Thyroid gland (tissue), 4 donors: ENCODE data around the gene DNM2. TPM values are rescaled to one million over a fixed set of nuclear protein-coding genes. Genes with fewer than 3 reads are reported as not detected.
"Not testable (repeated sequence)": the region's sequence is repeated elsewhere in the genome, so short reads cannot be mapped to it uniquely, and the experiment has no call there.

Experiments used
- DNase-seq, 2 donors: peaks; one replicate each; pipeline ENCODE4 v3.0.0-alpha.2; 2019
- H3K27ac ChIP-seq, 3 donors: fragments of 200-600 bp; sonication (generic); 1 replicate in 2 of 3; 2 replicates in 1 of 3; pipeline ENCODE4 v1.5.1; 2016 to 2019; ENCODE audit warnings: mild to moderate bottlenecking in 1 of 3, moderate library complexity in 1 of 3
- H3K27me3 ChIP-seq: fragments of 200-600 bp; sonication (generic); one replicate; pipeline ENCODE4 v1.5.1; 2019
- H3K36me3 ChIP-seq, 2 donors: fragments of 200-600 bp; sonication (generic); one replicate each; pipeline ENCODE4 v1.5.1; 2016 to 2019
- H3K4me1 ChIP-seq, 2 donors: fragments of 200-600 bp; sonication (generic); one replicate each; pipeline ENCODE4 v1.5.1; 2017 to 2019
- H3K4me3 ChIP-seq, 3 donors: fragments of 200-600 bp; sonication (generic); replicated peaks in 1 of 3; 1 replicate in 2 of 3; 2 replicates in 1 of 3; pipeline ENCODE4 v1.5.1; 2016; ENCODE audit warnings: mild to moderate bottlenecking in 1 of 3
- H3K9me3 ChIP-seq: fragments of 200-600 bp; sonication (generic); one replicate; pipeline ENCODE4 v1.5.1; 2017
- POLR2A ChIP-seq, 2 donors: fragments of 450-650 bp; IDR thresholded peaks; one replicate each; pipeline ENCODE4 v1.6.1; 2017; ENCODE audit warnings: antibody characterized with exemption in 2 of 2, mild to moderate bottlenecking in 2 of 2, moderate library complexity in 1 of 2
- WGBS, 2 donors: methylation state at CpG; one replicate each; pipeline ENCODE4 v1.1.5; 2017; 5-methylcytosine and 5-hydroxymethylcytosine counted together
- intact Hi-C: fragments of 100-400 bp; cut with DNase I; formaldehyde crosslinking; loops from one replicate; pipeline ENCODE4 v1.15.1; 2023
- total RNA-seq, 4 donors: library from RNA; depleted of rRNA; stranded (reverse); fragments of >200 nt; gene quantifications; one replicate each; pipeline ENCODE4 v1.2.3, GENCODE V29; 2016
- TF ChIP-seq, protein P1 (sequence below), 6 experiments: fragments of 200-600 bp in 3 of 6; fragments of 450-650 bp in 3 of 6; sonication (generic) in 3 of 6; IDR thresholded peaks; one replicate each; pipeline ENCODE4 v1.5.1; 2016 to 2019; ENCODE audit warnings: antibody characterized with exemption in 6 of 6, mild to moderate bottlenecking in 2 of 6, inconsistent platforms in 1 of 6, moderate library complexity in 1 of 6

Gene DNM2
- total RNA-seq, 4 donors from 2014 or later = 95.1 to 155 (median 120) TPM

DNA sequence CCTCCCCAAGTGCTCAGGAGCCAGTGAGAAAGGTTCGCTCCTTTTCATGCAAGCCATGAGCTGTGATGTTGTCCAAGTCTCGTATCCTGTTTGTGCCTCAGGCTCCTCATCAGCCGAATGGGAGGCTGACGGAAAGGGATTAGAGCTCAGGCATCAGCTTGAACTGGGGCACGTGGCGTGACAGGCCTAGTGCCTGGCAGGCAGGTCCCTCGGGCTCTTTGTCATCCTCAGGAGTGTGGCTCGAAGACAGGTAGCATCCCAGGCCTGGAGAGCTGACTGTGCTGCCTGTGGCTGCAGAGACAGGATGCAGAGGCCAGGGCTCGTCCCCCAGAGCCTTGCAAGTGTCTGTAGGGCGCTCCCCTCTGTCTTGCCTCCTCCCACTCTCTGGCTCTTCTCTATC, 38.5 kb downstream of the DNM2 start:
- H3K27ac ChIP-seq = no peak overlapping the region
- whole genome bisulfite sequencing, 2 donors = 79 to 83% methylated on average over 10 of the region's 10 CpGs

GRCh38 chr19:10756791-10757190, 38.9 kb downstream of the DNM2 start:
- TF ChIP-seq, protein P1, sequence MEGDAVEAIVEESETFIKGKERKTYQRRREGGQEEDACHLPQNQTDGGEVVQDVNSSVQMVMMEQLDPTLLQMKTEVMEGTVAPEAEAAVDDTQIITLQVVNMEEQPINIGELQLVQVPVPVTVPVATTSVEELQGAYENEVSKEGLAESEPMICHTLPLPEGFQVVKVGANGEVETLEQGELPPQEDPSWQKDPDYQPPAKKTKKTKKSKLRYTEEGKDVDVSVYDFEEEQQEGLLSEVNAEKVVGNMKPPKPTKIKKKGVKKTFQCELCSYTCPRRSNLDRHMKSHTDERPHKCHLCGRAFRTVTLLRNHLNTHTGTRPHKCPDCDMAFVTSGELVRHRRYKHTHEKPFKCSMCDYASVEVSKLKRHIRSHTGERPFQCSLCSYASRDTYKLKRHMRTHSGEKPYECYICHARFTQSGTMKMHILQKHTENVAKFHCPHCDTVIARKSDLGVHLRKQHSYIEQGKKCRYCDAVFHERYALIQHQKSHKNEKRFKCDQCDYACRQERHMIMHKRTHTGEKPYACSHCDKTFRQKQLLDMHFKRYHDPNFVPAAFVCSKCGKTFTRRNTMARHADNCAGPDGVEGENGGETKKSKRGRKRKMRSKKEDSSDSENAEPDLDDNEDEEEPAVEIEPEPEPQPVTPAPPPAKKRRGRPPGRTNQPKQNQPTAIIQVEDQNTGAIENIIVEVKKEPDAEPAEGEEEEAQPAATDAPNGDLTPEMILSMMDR (IDR thresholded peaks at IDR 0.05) = no peak
- no peak for TF ChIP-seq POLR2A (IDR thresholded peaks at IDR 0.05)
- no peak overlapping the region for H3K4me3 ChIP-seq
- H3K4me1 ChIP-seq = peaks cover 2 to 27% of the 10 kb centered on the region in 2 donors
- no peak overlapping the region for H3K27ac ChIP-seq
- 96 to 97% methylated on average over 7 of the region's 7 CpGs for WGBS, 2 donors
- H3K27me3 ChIP-seq = no peaks in the 10 kb centered on the region
- DNase-seq = no peak
- intact Hi-C loops = no loop called here
- peaks cover 3% of the 10 kb centered on the region in 2 donors for H3K36me3 ChIP-seq
- no peaks in the 10 kb centered on the region for H3K9me3 ChIP-seq

More for the DNA sequence above, 38.5 kb downstream of the DNM2 start:
- TF ChIP-seq, protein P1 (IDR thresholded peaks at IDR 0.05) = no peak
- TF ChIP-seq POLR2A (IDR thresholded peaks at IDR 0.05) = no peak
- H3K27me3 ChIP-seq = no peaks in the 10 kb centered on the region
- intact Hi-C loops = no loop called here
- DNase-seq = no peak
- H3K36me3 ChIP-seq = peaks cover under 1 to 3% of the 10 kb centered on the region in 2 donors
- H3K4me1 ChIP-seq = peaks cover 1 to 31% of the 10 kb centered on the region in 2 donors
- H3K4me3 ChIP-seq = no peak overlapping the region
- no peaks in the 10 kb centered on the region for H3K9me3 ChIP-seq

DNA sequence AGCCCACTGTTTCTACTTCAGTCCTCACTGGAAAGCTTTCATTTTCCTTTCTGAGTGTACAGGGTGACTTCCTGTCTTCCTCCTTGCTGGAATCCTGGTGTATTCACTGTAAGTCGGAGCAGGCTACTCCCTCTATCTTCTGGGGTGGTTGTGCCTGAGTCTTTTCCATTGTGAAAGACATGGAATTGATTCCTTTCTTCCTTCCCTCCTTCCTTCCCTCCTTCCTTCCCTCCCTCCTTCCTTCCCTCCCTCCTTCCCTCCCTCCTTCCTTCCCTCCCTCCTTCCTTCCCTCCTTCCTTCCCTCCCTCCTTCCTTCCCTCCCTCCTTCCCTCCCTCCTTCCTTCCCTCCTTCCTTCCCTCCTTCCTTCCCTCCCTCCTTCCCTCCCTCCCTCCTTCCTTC, 40.2 kb downstream of the DNM2 start:
- DNase-seq, H3K36me3 ChIP-seq, H3K9me3 ChIP-seq, H3K27ac ChIP-seq, H3K27me3 ChIP-seq, intact Hi-C loops, H3K4me3 ChIP-seq: not testable (repeated sequence)
- WGBS, 2 donors = 86 to 92% methylated on average over 1 of the region's 1 CpG
- H3K4me1 ChIP-seq = peaks cover 10 to 32% of the 10 kb centered on the region in 2 donors

- Histone ChIP-seq H3K4me1 (peaks cover 10 to 40% of the 10 kb centered on the region in 2 donors), H3K27ac (peak overlapping the region in 1 of 3 donors; percentile 1), H3K27me3 (no peaks in the 10 kb centered on the region), H3K36me3 (peaks cover 3% of the 10 kb centered on the region in 2 donors), H3K9me3 (no peaks in the 10 kb centered on the region), H3K4me3 (no peak overlapping the region)
- intact Hi-C loops = no loop called here
- DNase-seq = no peak
- WGBS, 2 donors = 86 to 91% methylated on average over 5 of the region's 5 CpGs
- TF ChIP-seq, protein P1 (IDR thresholded peaks at IDR 0.05) = no peak
- TF ChIP-seq POLR2A (IDR thresholded peaks at IDR 0.05) = no peak
These were observed 41.1 kb downstream of the DNM2 start for GRCh38 chr19:10758978-10759377.

GRCh38 chr19:10760273-10760944, 42.5 kb downstream of the DNM2 start:
- Histone ChIP-seq H3K27me3 (no peaks in the 10 kb centered on the region), H3K36me3 (peaks cover 0 to 3% of the 10 kb centered on the region in 2 donors), H3K27ac (no peak overlapping the region), H3K4me3 (no peak overlapping the region), H3K4me1 (peaks cover 15 to 54% of the 10 kb centered on the region in 2 donors), H3K9me3 (no peaks in the 10 kb centered on the region)
- DNase-seq = no peak
- intact Hi-C loops = no loop called here
- no peak for TF ChIP-seq POLR2A (IDR thresholded peaks at IDR 0.05)
- TF ChIP-seq, protein P1 (IDR thresholded peaks at IDR 0.05) = no peak
- 91 to 94% methylated on average over 17 of the region's 17 CpGs for WGBS, 2 donors
